Epithelial cell of esophagus (primary cell): ENCODE data around the gene TAPBPL.

Experiments used
- DNase-seq: peaks from one replicate; pipeline ENCODE4 v3.0.0; 2010; ENCODE audit warnings: low read depth
- H3K4me3 ChIP-seq: 2 replicates; pipeline ENCODE4 v1.5.1; 2011; ENCODE audit warnings: mild to moderate bottlenecking, low read length, control low read depth
- CTCF ChIP-seq: IDR thresholded peaks from 2 replicates; pipeline ENCODE4 v1.5.1; 2011; ENCODE audit warnings: low read depth, mild to moderate bottlenecking, low read length, control low read depth, inconsistent platforms; ENCODE audit not compliant: insufficient read depth; ENCODE audit errors: missing control alignments

Gene TAPBPL

GRCh38 chr12:6459004-6459337, 7.1 kb downstream of the TAPBPL start:
- DNase-seq, result no peak
- TF ChIP-seq CTCF, result no peak

GRCh38 chr12:6460751-6461371, 9.0 kb downstream of the TAPBPL start:
- no peak for DNase-seq
- no peak for TF ChIP-seq CTCF
- H3K4me3 ChIP-seq, result no peak overlapping the region

More at GRCh38 chr12:6459004-6459337, 7.1 kb downstream of the TAPBPL start:
- no peak overlapping the region for H3K4me3 ChIP-seq

GRCh38 chr12:6461401-6462233, 9.8 kb downstream of the TAPBPL start:
- peak; percentile 53 for DNase-seq
- no peak for TF ChIP-seq CTCF
- no peak overlapping the region for H3K4me3 ChIP-seq

- DNase-seq, result no peak
- TF ChIP-seq CTCF, result no peak
- H3K4me3 ChIP-seq, result no peak overlapping the region
Measured at GRCh38 chr12:6462234-6462995, 10.6 kb downstream of the TAPBPL start.

- H3K4me3 ChIP-seq, result no peak overlapping the region
- DNase-seq, result no peak
- TF ChIP-seq CTCF, result no peak
Measured at GRCh38 chr12:6463216-6463615, 11.4 kb downstream of the TAPBPL start.

- TF ChIP-seq CTCF, result no peak
- DNase-seq, result no peak
- H3K4me3 ChIP-seq, result no peak overlapping the region
Measured at GRCh38 chr12:6463858-6464257, 12.0 kb downstream of the TAPBPL start.

GRCh38 chr12:6464531-6464930, 12.7 kb downstream of the TAPBPL start:
- no peak for TF ChIP-seq CTCF
- no peak overlapping the region for H3K4me3 ChIP-seq
- no peak for DNase-seq
